ENCODE results near the gene SLK.

Gene SLK

GRCh38 chr10:103932271-103932670 is 34.7 kb upstream of the SLK start:
- H3K36me3 ChIP-seq (ENCODE audit: insufficient read depth, low read length): no peaks in the 10 kb centered on the region
- TF ChIP-seq CTCF (conservative IDR thresholded peaks at IDR 0.05; ENCODE audit: low read length) (no peak), EZH2phosphoT487 (IDR thresholded peaks at IDR 0.05; ENCODE audit: borderline replicate concordance) (no peak)
- no peak overlapping the region for H3K4me2 ChIP-seq (ENCODE audit: low read depth, low read length, poor library complexity, severe bottlenecking)

GRCh38 chr10:103932971-103933370 is 34.0 kb upstream of the SLK start:
- H3K4me3 ChIP-seq (ENCODE audit: low read length, poor library complexity, severe bottlenecking): no peak overlapping the region
- no peak overlapping the region for H2AFZ ChIP-seq (ENCODE audit: low read length)
- H3K79me2 ChIP-seq (ENCODE audit: insufficient read depth, low read length): no peaks in the 10 kb centered on the region
- no peak overlapping the region for H3K9ac ChIP-seq (ENCODE audit: low read depth, low read length, poor library complexity, severe bottlenecking)
- H3K27me3 ChIP-seq (ENCODE audit: insufficient read depth, low read length, poor library complexity, severe bottlenecking): peaks cover 19% of the 10 kb centered on the region
- H3K9me2 ChIP-seq (replicated peaks; ENCODE audit: low read depth, low read length): no peaks in the 10 kb centered on the region
- H3K36me3 ChIP-seq (ENCODE audit: insufficient read depth, low read length): no peaks in the 10 kb centered on the region
- H3F3A ChIP-seq (ENCODE audit: low read depth): no peaks in the 10 kb centered on the region
- H4K20me1 ChIP-seq (ENCODE audit: insufficient read depth, low read length, poor library complexity, severe bottlenecking): no peaks in the 10 kb centered on the region
- H3K4me1 ChIP-seq (ENCODE audit: insufficient read depth, low read length, poor library complexity, severe bottlenecking): no peaks in the 10 kb centered on the region
- TF ChIP-seq CTCF (conservative IDR thresholded peaks at IDR 0.05; ENCODE audit: low read length): no peak
- TF ChIP-seq EZH2phosphoT487 (IDR thresholded peaks at IDR 0.05; ENCODE audit: borderline replicate concordance): no peak
- no peaks in the 10 kb centered on the region for H3K9me3 ChIP-seq (ENCODE audit: insufficient read depth, low read depth, low read length)
- no peak overlapping the region for H3K4me2 ChIP-seq (ENCODE audit: low read depth, low read length, poor library complexity, severe bottlenecking)

More at GRCh38 chr10:103932271-103932670, 34.7 kb upstream of the SLK start:
- no peaks in the 10 kb centered on the region for H3K4me1 ChIP-seq (ENCODE audit: insufficient read depth, low read length, poor library complexity, severe bottlenecking)
- H3K9me3 ChIP-seq (ENCODE audit: insufficient read depth, low read depth, low read length): no peaks in the 10 kb centered on the region
- peaks cover 15% of the 10 kb centered on the region for H3K27me3 ChIP-seq (ENCODE audit: insufficient read depth, low read length, poor library complexity, severe bottlenecking)
- no peak overlapping the region for H2AFZ ChIP-seq (ENCODE audit: low read length)
- no peak overlapping the region for H3K4me3 ChIP-seq (ENCODE audit: low read length, poor library complexity, severe bottlenecking)
- H3F3A ChIP-seq (ENCODE audit: low read depth): no peaks in the 10 kb centered on the region
- no peaks in the 10 kb centered on the region for H4K20me1 ChIP-seq (ENCODE audit: insufficient read depth, low read length, poor library complexity, severe bottlenecking)
- no peak overlapping the region for H3K9ac ChIP-seq (ENCODE audit: low read depth, low read length, poor library complexity, severe bottlenecking)
- H3K9me2 ChIP-seq (replicated peaks; ENCODE audit: low read depth, low read length): no peaks in the 10 kb centered on the region
- no peaks in the 10 kb centered on the region for H3K79me2 ChIP-seq (ENCODE audit: insufficient read depth, low read length)

GRCh38 chr10:103933557-103934121 is 33.3 kb upstream of the SLK start:
- no peak overlapping the region for H3K4me2 ChIP-seq (ENCODE audit: low read depth, low read length, poor library complexity, severe bottlenecking)
- peaks cover 26% of the 10 kb centered on the region for H3K27me3 ChIP-seq (ENCODE audit: insufficient read depth, low read length, poor library complexity, severe bottlenecking)
- H3K36me3 ChIP-seq (ENCODE audit: insufficient read depth, low read length): no peaks in the 10 kb centered on the region
- no peaks in the 10 kb centered on the region for H4K20me1 ChIP-seq (ENCODE audit: insufficient read depth, low read length, poor library complexity, severe bottlenecking)
- no peaks in the 10 kb centered on the region for H3K9me2 ChIP-seq (replicated peaks; ENCODE audit: low read depth, low read length)
- no peak overlapping the region for H3K9ac ChIP-seq (ENCODE audit: low read depth, low read length, poor library complexity, severe bottlenecking)
- H3K4me3 ChIP-seq (ENCODE audit: low read length, poor library complexity, severe bottlenecking): no peak overlapping the region
- no peaks in the 10 kb centered on the region for H3K4me1 ChIP-seq (ENCODE audit: insufficient read depth, low read length, poor library complexity, severe bottlenecking)
- no peaks in the 10 kb centered on the region for H3F3A ChIP-seq (ENCODE audit: low read depth)
- no peaks in the 10 kb centered on the region for H3K79me2 ChIP-seq (ENCODE audit: insufficient read depth, low read length)
- TF ChIP-seq CTCF (conservative IDR thresholded peaks at IDR 0.05; ENCODE audit: low read length) (no peak), EZH2phosphoT487 (IDR thresholded peaks at IDR 0.05; ENCODE audit: borderline replicate concordance) (no peak)
- no peak overlapping the region for H2AFZ ChIP-seq (ENCODE audit: low read length)
- H3K9me3 ChIP-seq (ENCODE audit: insufficient read depth, low read depth, low read length): no peaks in the 10 kb centered on the region
